Stimulated activated CD8-positive, alpha-beta memory T cell treated with anti-CD3 and anti-CD28 coated beads, Interleukin-15, amount 100 ng/mL, for 24 hours (primary cell): ENCODE results near the gene GARNL3.

ENCODE experiments used
- DNase-seq: peaks from one replicate; pipeline ENCODE4 v3.0.0-alpha.2; 2020; ENCODE audit warnings: low read depth

The GARNL3 gene

GRCh38 chr9:127233550-127233949, 31.0 kb upstream of the GARNL3 start:
- no peak for DNase-seq

GRCh38 chr9:127233989-127234388, 30.6 kb upstream of the GARNL3 start:
- no peak for DNase-seq

- no peak for DNase-seq
These were observed 26.8 kb upstream of the GARNL3 start for GRCh38 chr9:127237801-127238200.

- no peak for DNase-seq
These were observed 23.2 kb upstream of the GARNL3 start for GRCh38 chr9:127241354-127241753.

- DNase-seq = peak; percentile 91
These were observed 19.7 kb upstream of the GARNL3 start for GRCh38 chr9:127244609-127245601.

- no peak for DNase-seq
These were observed 18.9 kb upstream of the GARNL3 start for GRCh38 chr9:127245637-127246164.

- DNase-seq = no peak
These were observed 16.3 kb upstream of the GARNL3 start for GRCh38 chr9:127248241-127248640.

GRCh38 chr9:127249877-127250276, 14.7 kb upstream of the GARNL3 start:
- DNase-seq = no peak

GRCh38 chr9:127250896-127251391, 13.6 kb upstream of the GARNL3 start:
- DNase-seq = no peak

GRCh38 chr9:127252410-127253318, 11.9 kb upstream of the GARNL3 start:
- DNase-seq = no peak

GRCh38 chr9:127253446-127253845, 11.1 kb upstream of the GARNL3 start:
- no peak for DNase-seq

- DNase-seq = no peak
These were observed 8.9 kb upstream of the GARNL3 start for GRCh38 chr9:127255692-127256091.

GRCh38 chr9:127256324-127256723, 8.2 kb upstream of the GARNL3 start:
- no peak for DNase-seq

GRCh38 chr9:127258606-127259471, 5.7 kb upstream of the GARNL3 start:
- no peak for DNase-seq

GRCh38 chr9:127262602-127263001, 2.0 kb upstream of the GARNL3 start:
- DNase-seq = no peak

- DNase-seq = no peak
These were observed 1.3 kb upstream of the GARNL3 start for GRCh38 chr9:127263237-127263636.

- DNase-seq = no peak
These were observed 910 bp upstream of the GARNL3 start for GRCh38 chr9:127263664-127264063.

- no peak for DNase-seq
These were observed 3.4 kb downstream of the GARNL3 start for GRCh38 chr9:127267793-127268525.

GRCh38 chr9:127269449-127269848, 4.9 kb downstream of the GARNL3 start:
- DNase-seq = no peak

- no peak for DNase-seq
These were observed 8.8 kb downstream of the GARNL3 start for GRCh38 chr9:127273326-127273725.

GRCh38 chr9:127277099-127277498, 12.5 kb downstream of the GARNL3 start:
- DNase-seq = no peak
